Neural cell (in vitro differentiated cells): ENCODE measurements around the gene TRMT1.

Experiments used
- CTCF ChIP-seq: fragments of 450-650 bp; IDR thresholded peaks from 2 replicates; pipeline ENCODE4 v1.5.1; 2014; ENCODE audit warnings: antibody characterized with exemption, mild to moderate bottlenecking, moderate library complexity; ENCODE audit not compliant: poor library complexity, severe bottlenecking
- EP300 ChIP-seq: fragments of 450-650 bp; conservative IDR thresholded peaks from 2 replicates; pipeline ENCODE4 v1.6.1; 2014; ENCODE audit warnings: antibody characterized with exemption, mild to moderate bottlenecking, moderate library complexity; ENCODE audit not compliant: poor library complexity, severe bottlenecking
- EZH2 ChIP-seq: fragments of 200-600, 300-800 bp; shearing (Covaris generic), sonication (generic); IDR thresholded peaks from 2 replicates; pipeline ENCODE4 v1.6.1; 2014; ENCODE audit warnings: antibody characterized with exemption, low read length, borderline replicate concordance, mild to moderate bottlenecking; ENCODE audit not compliant: insufficient read depth, poor library complexity, severe bottlenecking
- MXI1 ChIP-seq: fragments of 450-650 bp; conservative IDR thresholded peaks from 2 replicates; pipeline ENCODE4 v1.6.1; 2014; ENCODE audit warnings: antibody characterized with exemption, mild to moderate bottlenecking; ENCODE audit not compliant: poor library complexity, severe bottlenecking
- POLR2AphosphoS5 ChIP-seq: IDR thresholded peaks from 2 replicates; pipeline ENCODE4 v1.6.1; 2012
- RAD21 ChIP-seq: fragments of 450-650 bp; conservative IDR thresholded peaks from 2 replicates; pipeline ENCODE4 v1.6.1; 2014; ENCODE audit warnings: antibody characterized with exemption, mild to moderate bottlenecking, moderate library complexity
- SMC3 ChIP-seq: fragments of 450-650 bp; conservative IDR thresholded peaks from 2 replicates; pipeline ENCODE4 v1.6.1; 2014; ENCODE audit warnings: antibody characterized with exemption, mild to moderate bottlenecking, moderate library complexity; ENCODE audit not compliant: poor library complexity

GRCh38 chr19:13087295-13087694 lies 29.2 kb downstream of the TRMT1 start:
- no peak for TF ChIP-seq CTCF
- TF ChIP-seq POLR2AphosphoS5 = no peak
- TF ChIP-seq EZH2 = no peak
- no peak for TF ChIP-seq SMC3
- no peak for TF ChIP-seq EP300
- TF ChIP-seq RAD21 = no peak
- no peak for TF ChIP-seq MXI1
